ENCODE results near the gene ZNF568.

Gene ZNF568

GRCh38 chr19:37007587-37008220 lies 91.6 kb downstream of the ZNF568 start:
- peak; percentile 29 for DNase-seq

GRCh38 chr19:37009871-37010270 lies 93.7 kb downstream of the ZNF568 start:
- no peak for DNase-seq

- DNase-seq: no peak
Measured at GRCh38 chr19:37012093-37012745, 96.1 kb downstream of the ZNF568 start.

- DNase-seq: no peak
Measured at GRCh38 chr19:37014456-37014855, 98.3 kb downstream of the ZNF568 start.

- no peak for DNase-seq
Measured at GRCh38 chr19:37045140-37045539, 129.0 kb downstream of the ZNF568 start.
